Prostate gland (tissue), 2 donors: ENCODE results near the gene TIMMDC1. TPM values are rescaled to one million over a fixed set of nuclear protein-coding genes. Genes with fewer than 3 reads are reported as not detected.

Experiments
- DNase-seq: peaks from one replicate; pipeline ENCODE4 v3.0.0-alpha.2; 2019; ENCODE audit warnings: low spot score
- H3K27ac ChIP-seq, 2 donors: fragments of 200-600 bp; sonication (generic); 2 replicates each; pipeline ENCODE4 v1.5.1; 2017 to 2019
- H3K27me3 ChIP-seq: fragments of 200-600 bp; sonication (generic); replicated peaks from 2 replicates; pipeline ENCODE4 v1.5.1; 2019; ENCODE audit not compliant: insufficient read depth
- H3K36me3 ChIP-seq, 2 donors: fragments of 200-600 bp; sonication (generic); 1 replicate in 1 of 2; 2 replicates in 1 of 2; pipeline versions ENCODE4 v1.5.1 to v1.8.1; 2017 to 2019
- H3K4me1 ChIP-seq: fragments of 200-600 bp; sonication (generic); replicated peaks from 2 replicates; pipeline ENCODE4 v1.5.1; 2019
- H3K4me3 ChIP-seq, 2 donors: fragments of 200-600 bp; sonication (generic); 2 replicates each; pipeline ENCODE4 v1.5.1; 2017 to 2019
- H3K9me3 ChIP-seq: fragments of 200-600 bp; sonication (generic); 2 replicates; pipeline ENCODE4 v1.5.1; 2017
- CTCF ChIP-seq, 4 experiments: fragments of 200-600 bp in 2 of 4; fragments of 450-650 bp in 2 of 4; sonication (generic) in 2 of 4; IDR thresholded peaks; 1 replicate in 3 of 4; 2 replicates in 1 of 4; pipeline ENCODE4 v1.5.1; 2016 to 2019; ENCODE audit warnings: antibody characterized with exemption in 4 of 4, mild to moderate bottlenecking in 2 of 4, moderate library complexity in 2 of 4
- POLR2A ChIP-seq: fragments of 450-650 bp; IDR thresholded peaks from one replicate; pipeline ENCODE4 v1.6.1; 2016; ENCODE audit warnings: antibody characterized with exemption, mild to moderate bottlenecking
- POLR2AphosphoS5 ChIP-seq: sonication (generic); formaldehyde crosslinking; IDR thresholded peaks from one replicate; pipeline ENCODE4 v1.6.1; 2017; ENCODE audit warnings: antibody characterized with exemption
- WGBS: methylation state at CpG from one replicate; pipeline ENCODE4 v1.1.5; 2018; 5-methylcytosine and 5-hydroxymethylcytosine counted together
- intact Hi-C: fragments of 100-400 bp; cut with DNase I; formaldehyde crosslinking; loops from one replicate; pipeline ENCODE4 v1.14.2; 2022
- total RNA-seq, 2 donors: library from RNA; depleted of rRNA; stranded (reverse); fragments of >200 nt; gene quantifications; one replicate each; pipeline ENCODE4 v1.1.0, GENCODE V29; 2016

The TIMMDC1 gene
- total RNA-seq, 2 donors from 2014 or later, result 65.7 to 67.7 TPM

GRCh38 chr3:119571688-119572087, 73.3 kb downstream of the TIMMDC1 start:
- Histone ChIP-seq H3K36me3 (no peaks in the 10 kb centered on the region), H3K4me3 (no peak overlapping the region), H3K4me1 (no peaks in the 10 kb centered on the region), H3K27ac (no peak overlapping the region), H3K9me3 (no peaks in the 10 kb centered on the region), H3K27me3 (no peaks in the 10 kb centered on the region)
- no peak for DNase-seq
- intact Hi-C loops, result no loop called here
- WGBS, result 74% methylated on average over 5 of the region's 5 CpGs
- TF ChIP-seq CTCF (IDR thresholded peaks at IDR 0.05), result no peak
- no peak for TF ChIP-seq POLR2A
- no peak for TF ChIP-seq POLR2AphosphoS5

Other genes starting within 250 kb of the TIMMDC1 start
- gene ARHGAP31, start 204.2 kb upstream of the TIMMDC1 start, total RNA-seq, result 10 to 100 TPM in 1 of 2 donors, 1 to 10 TPM in 1; 6.5 to 10.7 TPM
- gene TMEM39A, start 34.9 kb upstream of the TIMMDC1 start, total RNA-seq, result 10 to 100 TPM; 20.6 to 72.0 TPM
- 10 to 100 TPM in 1 of 2 donors, 1 to 10 TPM in 1; 7.5 to 14.9 TPM for gene POGLUT1, start 29.6 kb upstream of the TIMMDC1 start, total RNA-seq
- gene CD80, start 61.1 kb downstream of the TIMMDC1 start, total RNA-seq, result not detected
- 10 to 100 TPM in 1 of 2 donors, 1 to 10 TPM in 1; 8.2 to 14.8 TPM for gene ADPRH, start 80.9 kb downstream of the TIMMDC1 start, total RNA-seq
- gene PLA1A, start 99.3 kb downstream of the TIMMDC1 start, total RNA-seq, result 1 to 10 TPM; 2.8 to 9.1 TPM
- 10 to 100 TPM in 1 of 2 donors, 1 to 10 TPM in 1; 8.7 to 26.5 TPM for gene POPDC2, start 162.0 kb downstream of the TIMMDC1 start, total RNA-seq
- gene COX17, start 178.9 kb downstream of the TIMMDC1 start, total RNA-seq, result 10 to 100 TPM; 26.4 to 29.5 TPM
- gene CFAP91, start 204.5 kb downstream of the TIMMDC1 start, total RNA-seq, result 10 to 100 TPM in 1 of 2 donors, 1 to 10 TPM in 1; 2.5 to 11.6 TPM